Karpas-422 (cell line): ENCODE measurements around the gene PACS1. TPM values are rescaled to one million over a fixed set of nuclear protein-coding genes. Genes with fewer than 3 reads are reported as not detected.

Experiments
- DNase-seq: peaks from one replicate; pipeline ENCODE4 v3.0.0-alpha.2; 2015
- H2AFZ ChIP-seq: fragments of 200-600 bp; sonication (generic); 2 replicates; pipeline ENCODE4 v1.6.1; 2014; ENCODE audit warnings: antibody characterized with exemption, low read length, mixed read lengths
- H3K27ac ChIP-seq: fragments of 200-600 bp; sonication (generic); 2 replicates; pipeline ENCODE4 v1.5.1; 2014; ENCODE audit warnings: mild to moderate bottlenecking, low read length, moderate library complexity
- H3K27me3 ChIP-seq: fragments of 200-600 bp; sonication (generic); 2 replicates; pipeline ENCODE4 v1.6.1; 2014; ENCODE audit warnings: low read length, mixed read lengths
- H3K36me3 ChIP-seq: fragments of 200-600 bp; sonication (generic); 2 replicates; pipeline ENCODE4 v1.6.1; 2014; ENCODE audit warnings: low read length, mixed read lengths; ENCODE audit not compliant: insufficient read depth
- H3K4me1 ChIP-seq: fragments of 200-600 bp; sonication (generic); 2 replicates; pipeline ENCODE4 v1.6.1; 2014; ENCODE audit warnings: mild to moderate bottlenecking, low read length, mixed read lengths
- H3K4me2 ChIP-seq: fragments of 200-600 bp; sonication (generic); 2 replicates; pipeline ENCODE4 v1.6.1; 2014; ENCODE audit warnings: low read length, low read depth, mild to moderate bottlenecking; ENCODE audit not compliant: poor library complexity, severe bottlenecking
- H3K4me3 ChIP-seq: fragments of 200-600 bp; sonication (generic); 2 replicates; pipeline ENCODE4 v1.5.1; 2014; ENCODE audit warnings: mild to moderate bottlenecking, antibody characterized with exemption, low read length, mixed read lengths
- H3K79me2 ChIP-seq: fragments of 200-600 bp; sonication (generic); 2 replicates; pipeline ENCODE4 v1.6.1; 2014; ENCODE audit warnings: mild to moderate bottlenecking, low read length, mixed read lengths
- H3K9ac ChIP-seq: fragments of 200-600 bp; sonication (generic); 2 replicates; pipeline ENCODE4 v1.6.0; 2014; ENCODE audit warnings: low read length
- H3K9me2 ChIP-seq: fragments of 200-600 bp; sonication (generic), shearing (Covaris generic); replicated peaks from 2 replicates; pipeline ENCODE4 v1.6.0; 2014; ENCODE audit warnings: mild to moderate bottlenecking, low read length, moderate library complexity; ENCODE audit not compliant: insufficient read depth
- H3K9me3 ChIP-seq: fragments of 300-700, 200-600 bp; sonication (generic); 2 replicates; pipeline ENCODE4 v1.6.1; 2014; ENCODE audit warnings: low read length, mixed read lengths
- H4K20me1 ChIP-seq: fragments of 200-600 bp; sonication (generic); 2 replicates; pipeline ENCODE4 v1.6.1; 2014; ENCODE audit warnings: mild to moderate bottlenecking, antibody characterized with exemption, low read length, low read depth; ENCODE audit not compliant: insufficient read depth
- total RNA-seq: library from RNA; depleted of rRNA; stranded (reverse); fragments of >200 nt; shearing (Covaris generic); gene quantifications from 2 replicates; pipeline ENCODE4 v1.2.3, GENCODE V29; 2014; ENCODE audit warnings: low replicate concordance

The PACS1 gene
- total RNA-seq, 1 experiment from 2014 or later = 60.5 TPM

DNA sequence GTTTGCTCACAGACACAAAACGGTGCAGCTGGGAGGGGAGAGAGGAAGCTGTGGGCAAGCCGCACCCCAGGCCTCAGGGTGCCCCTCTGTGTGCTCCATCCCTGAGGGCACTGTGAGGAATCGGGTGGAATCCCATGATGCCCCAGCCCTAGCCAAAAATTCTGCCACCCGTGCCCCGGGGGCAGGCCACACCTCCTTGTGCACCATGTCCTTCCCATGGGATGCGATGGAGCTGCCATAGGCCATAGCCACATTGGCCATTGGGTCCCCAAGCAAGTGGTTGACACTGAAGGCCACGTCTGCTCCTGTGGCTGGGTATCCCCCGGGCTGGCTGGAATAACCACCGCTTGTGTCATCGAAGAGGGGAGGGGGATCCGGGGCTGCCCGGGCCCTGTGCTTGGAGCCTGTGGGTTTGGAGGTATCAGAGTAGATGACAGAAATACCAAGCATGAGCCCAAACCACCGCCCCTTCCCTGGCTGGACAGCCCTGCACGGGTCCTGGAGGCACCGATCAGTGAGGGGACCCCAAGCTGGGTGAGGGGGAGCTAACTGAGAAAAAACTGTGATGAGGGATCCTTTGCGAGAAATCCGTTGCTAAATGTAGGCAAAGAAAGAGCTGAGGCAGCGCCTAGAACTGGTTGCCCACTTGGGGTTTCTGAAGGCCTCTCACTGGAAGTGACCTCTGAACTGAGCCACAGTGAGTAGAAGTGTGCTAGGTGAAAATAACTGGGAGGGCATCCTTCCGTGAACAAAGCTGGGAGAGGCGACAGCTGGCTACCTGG lies 218.0 kb downstream of the PACS1 start:
- Histone ChIP-seq H3K9ac (peak overlapping the region; percentile 98), H3K4me2 (peak overlapping the region; percentile 80), H3K9me2 (no peaks in the 10 kb centered on the region), H4K20me1 (0 out of 2 replicates have a peak, but pooled peaks cover 4% of the 10 kb centered on the region), H2AFZ (peak overlapping the region; percentile 83; the same call in 1 of the 2 replicates), H3K79me2 (peaks cover 20% of the 10 kb centered on the region), H3K27me3 (no peaks in the 10 kb centered on the region), H3K4me3 (peak overlapping the region; percentile 99), H3K9me3 (no peaks in the 10 kb centered on the region), H3K27ac (peak overlapping the region; percentile 68), H3K36me3 (0 out of 2 replicates have a peak, but pooled peaks cover 4% of the 10 kb centered on the region), H3K4me1 (peaks cover 28% of the 10 kb centered on the region)
- no peak for DNase-seq

DNA sequence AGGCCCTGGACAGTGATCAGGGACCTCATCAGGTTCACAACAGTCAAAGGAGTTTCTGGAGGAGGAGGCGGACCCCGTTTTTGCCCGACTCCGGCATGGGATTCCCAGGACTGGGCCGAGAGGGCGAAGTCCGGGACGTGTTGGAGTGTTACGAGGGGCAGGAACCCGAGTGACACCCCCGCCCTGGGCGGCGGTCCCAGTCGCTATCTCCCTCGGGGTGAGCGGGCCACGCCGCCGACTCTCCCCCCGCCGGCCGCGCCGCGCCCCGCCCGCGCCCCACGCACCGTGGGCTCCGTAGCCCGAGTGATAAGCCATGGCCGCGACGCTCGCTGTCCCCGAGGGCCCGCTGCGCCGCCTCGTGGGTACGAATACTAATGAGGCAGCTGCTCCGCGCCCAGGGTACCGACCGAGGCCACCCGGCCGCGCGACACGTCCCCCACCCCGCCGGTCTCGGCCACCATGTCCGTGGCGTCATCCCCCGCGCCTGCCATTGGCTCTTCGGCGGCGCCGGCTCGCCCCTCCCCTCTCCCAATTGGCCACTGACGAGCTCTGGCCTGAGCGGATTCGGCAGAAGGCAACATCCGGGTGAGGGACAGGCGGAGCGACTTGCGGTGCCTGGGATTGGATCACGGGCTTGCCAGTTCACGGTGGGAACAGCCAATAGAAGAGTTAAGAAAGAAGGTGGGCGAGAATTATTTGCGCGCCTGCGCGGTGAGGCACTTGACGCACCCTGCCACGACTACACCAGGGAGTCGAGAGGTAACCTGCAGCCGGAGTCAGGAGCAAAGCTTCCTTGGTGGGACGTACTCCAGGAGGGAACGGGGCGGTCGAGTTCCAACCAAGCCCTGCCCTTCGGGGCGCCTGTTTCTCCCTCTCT lies 218.8 kb downstream of the PACS1 start, which contains the start of gene YIF1A:
Gene YIF1A, minus strand, starts transcription at position 473 of the 877 bp plus-strand sequence. Its CDS starts 158 bp downstream, at position 315.
- Histone ChIP-seq H4K20me1 (0 out of 2 replicates have a peak, but pooled peaks cover 4% of the 10 kb centered on the region), H3K36me3 (0 out of 2 replicates have a peak, but pooled peaks cover 4% of the 10 kb centered on the region), H3K9me3 (no peaks in the 10 kb centered on the region), H3K9ac (peak within 1 kb of the TSS; percentile 98), H3K27me3 (no peaks in the 10 kb centered on the region), H3K27ac (peak within 1 kb of the TSS; percentile 68), H3K4me1 (peaks cover 26% of the 10 kb centered on the region), H2AFZ (peak within 1 kb of the TSS; percentile 83; the same call in 1 of the 2 replicates), H3K4me2 (peak within 1 kb of the TSS; percentile 94), H3K4me3 (peak within 1 kb of the TSS; percentile 99), H3K9me2 (no peaks in the 10 kb centered on the region), H3K79me2 (peaks cover 20% of the 10 kb centered on the region)
- peak; percentile 99 for DNase-seq

DNA sequence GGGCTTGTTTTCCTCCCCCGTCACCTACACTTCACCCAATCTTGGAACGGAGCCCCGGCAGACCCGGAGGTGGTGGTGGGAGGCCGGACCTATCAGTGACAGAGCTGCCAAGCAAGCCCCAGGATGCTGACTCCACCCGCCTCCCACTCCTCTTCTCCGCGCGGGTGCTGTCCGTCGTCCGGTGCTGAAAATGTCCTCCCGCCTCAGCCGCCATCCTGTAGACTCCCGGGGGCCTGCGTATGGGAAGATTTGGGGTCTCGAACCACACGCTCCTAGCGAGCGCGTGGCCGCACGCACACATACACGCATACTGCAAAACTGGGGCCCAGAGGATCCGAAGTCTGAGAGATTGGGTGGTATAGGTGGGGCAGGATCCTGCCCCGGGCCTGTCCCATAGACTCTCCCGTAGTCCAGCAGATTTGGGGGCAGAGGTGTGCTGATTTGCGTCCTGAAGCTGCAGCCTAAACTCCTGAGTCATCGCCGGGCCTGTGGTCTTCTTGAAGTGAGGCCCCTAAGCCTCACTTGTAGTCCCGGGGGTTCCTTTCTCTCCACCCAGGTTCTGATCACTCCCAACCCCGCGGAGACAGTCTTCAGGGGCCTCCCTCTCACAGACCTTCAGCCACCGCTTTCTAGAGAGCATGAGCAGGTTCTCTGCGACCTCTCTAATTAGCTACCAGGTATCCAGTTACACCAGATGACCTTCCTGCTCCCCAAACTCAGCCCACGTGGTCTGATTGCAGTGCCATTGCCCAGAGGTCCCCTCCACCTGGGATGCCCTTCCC lies 219.7 kb downstream of the PACS1 start:
- H3K36me3 ChIP-seq = 0 out of 2 replicates have a peak, but pooled peaks cover 4% of the 10 kb centered on the region
- peaks cover 20% of the 10 kb centered on the region for H3K79me2 ChIP-seq
- 0 out of 2 replicates have a peak overlapping the region, but pooled peaks have one; percentile 72 for H2AFZ ChIP-seq
- no peaks in the 10 kb centered on the region for H3K9me3 ChIP-seq
- DNase-seq = peak; percentile 89
- 0 out of 2 replicates have a peak, but pooled peaks cover 4% of the 10 kb centered on the region for H4K20me1 ChIP-seq
- H3K4me2 ChIP-seq = peak overlapping the region; percentile 94
- peaks cover 26% of the 10 kb centered on the region for H3K4me1 ChIP-seq
- no peaks in the 10 kb centered on the region for H3K27me3 ChIP-seq
- peak overlapping the region; percentile 79 for H3K9ac ChIP-seq
- no peaks in the 10 kb centered on the region for H3K9me2 ChIP-seq
- peak overlapping the region; percentile 80 for H3K4me3 ChIP-seq
- no peak overlapping the region for H3K27ac ChIP-seq

DNA sequence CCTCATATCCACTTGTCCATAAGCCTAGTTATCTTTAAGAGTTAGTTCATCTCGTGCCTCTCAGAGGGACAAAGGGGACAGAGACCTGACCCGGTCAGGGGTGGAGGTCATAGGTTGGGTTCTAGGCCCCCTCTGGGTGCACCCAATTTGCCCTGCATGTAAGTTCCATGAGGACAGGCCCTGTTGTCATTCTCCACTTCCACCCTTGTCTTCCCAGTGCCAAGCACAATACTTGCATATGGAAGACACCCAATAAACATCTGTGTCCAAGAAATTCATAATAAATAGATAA lies 220.2 kb downstream of the PACS1 start:
- H3K9me3 ChIP-seq = no peaks in the 10 kb centered on the region
- H3K79me2 ChIP-seq = peaks cover 20% of the 10 kb centered on the region
- H3K36me3 ChIP-seq = 0 out of 2 replicates have a peak, but pooled peaks cover 1% of the 10 kb centered on the region
- H3K4me2 ChIP-seq = peak overlapping the region; percentile 94
- peak overlapping the region; percentile 80 for H3K4me3 ChIP-seq
- no peaks in the 10 kb centered on the region for H3K27me3 ChIP-seq
- H3K27ac ChIP-seq = no peak overlapping the region
- 0 out of 2 replicates have a peak, but pooled peaks cover 4% of the 10 kb centered on the region for H4K20me1 ChIP-seq
- H3K9ac ChIP-seq = peak overlapping the region; percentile 79
- no peaks in the 10 kb centered on the region for H3K9me2 ChIP-seq
- no peak overlapping the region for H2AFZ ChIP-seq
- peaks cover 26% of the 10 kb centered on the region for H3K4me1 ChIP-seq
- DNase-seq = no peak

DNA sequence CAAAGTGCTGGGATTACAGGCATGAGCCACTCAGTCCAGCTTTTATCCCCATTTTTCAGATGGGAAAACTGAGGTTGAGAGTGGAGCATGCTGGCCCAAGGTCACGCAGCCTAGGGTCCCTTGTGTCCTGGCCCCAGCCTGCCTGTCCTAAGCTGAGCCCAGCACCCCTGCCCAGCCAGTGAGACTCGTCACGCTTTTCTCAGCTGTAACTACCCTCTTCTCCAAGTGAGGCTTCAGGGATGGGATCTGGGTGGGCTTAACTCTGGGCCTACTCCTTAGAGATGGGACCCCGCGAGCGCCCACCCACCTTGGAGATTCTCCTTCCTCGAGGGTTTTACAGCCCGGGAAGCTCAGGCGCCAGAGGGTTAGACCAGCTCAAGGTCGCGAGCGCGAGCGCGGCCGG lies 221.2 kb downstream of the PACS1 start:
- Histone ChIP-seq H3K36me3 (no peaks in the 10 kb centered on the region), H2AFZ (no peak overlapping the region), H4K20me1 (0 out of 2 replicates have a peak, but pooled peaks cover 4% of the 10 kb centered on the region), H3K4me2 (no peak overlapping the region), H3K4me3 (no peak overlapping the region), H3K9me2 (no peaks in the 10 kb centered on the region), H3K27ac (no peak overlapping the region), H3K27me3 (no peaks in the 10 kb centered on the region), H3K79me2 (peaks cover 15% of the 10 kb centered on the region), H3K4me1 (peaks cover 26% of the 10 kb centered on the region), H3K9ac (no peak overlapping the region), H3K9me3 (no peaks in the 10 kb centered on the region)
- DNase-seq = no peak

DNA sequence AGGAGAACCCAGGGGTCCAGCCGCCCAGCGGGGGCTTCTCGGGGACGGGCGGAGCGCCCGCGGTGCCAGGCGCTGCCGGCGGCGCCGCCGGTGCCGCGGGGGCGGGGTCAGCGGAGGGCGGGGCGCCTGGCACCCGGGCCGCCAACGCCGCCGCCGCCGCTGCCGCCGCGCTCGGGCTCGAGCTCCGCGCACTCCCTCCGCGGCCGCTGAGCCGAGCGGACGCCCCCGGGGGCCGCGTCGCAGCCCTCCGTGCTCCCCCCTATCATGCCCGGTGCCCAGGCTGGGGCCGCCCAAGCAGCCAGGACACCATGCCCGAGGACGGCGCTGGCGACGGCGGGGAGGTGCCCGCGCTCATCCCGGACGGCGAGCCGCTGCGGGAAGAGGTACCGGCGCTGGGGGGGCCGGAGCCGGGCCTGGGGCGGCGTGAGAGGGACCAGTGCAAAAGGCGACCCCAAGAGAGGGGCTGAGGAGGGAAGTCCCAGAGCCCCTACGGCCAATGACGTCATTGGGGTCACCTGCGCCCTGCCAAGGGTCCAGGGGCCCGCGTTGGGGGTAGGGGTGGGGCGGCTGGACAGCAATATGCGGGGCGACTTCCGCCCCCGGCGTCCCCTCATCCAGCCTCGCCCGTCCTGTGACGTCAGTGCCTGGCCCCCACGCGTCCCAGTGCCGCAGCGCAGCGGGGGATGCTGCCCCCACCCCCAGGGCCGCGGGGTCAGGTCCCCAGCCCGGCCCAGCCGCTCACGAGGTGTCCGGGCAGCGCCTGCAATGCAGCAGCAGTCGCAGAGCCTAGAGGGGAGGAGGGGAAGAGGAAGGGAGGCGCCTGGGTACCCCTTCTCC lies 221.9 kb downstream of the PACS1 start, which contains the start of gene TMEM151A:
Gene TMEM151A, plus strand, starts transcription at position 189 of the 837 bp plus-strand sequence. Its CDS starts 120 bp downstream, at position 309.
- H2AFZ ChIP-seq = no peak within 1 kb of the TSS
- no peaks in the 10 kb centered on the region for H3K27me3 ChIP-seq
- no peaks in the 10 kb centered on the region for H3K36me3 ChIP-seq
- H3K9me3 ChIP-seq = no peaks in the 10 kb centered on the region
- no peaks in the 10 kb centered on the region for H3K9me2 ChIP-seq
- no peak within 1 kb of the TSS for H3K27ac ChIP-seq
- H3K9ac ChIP-seq = no peak within 1 kb of the TSS
- H3K4me1 ChIP-seq = peaks cover 26% of the 10 kb centered on the region
- no peak within 1 kb of the TSS for H3K4me3 ChIP-seq
- H3K4me2 ChIP-seq = no peak within 1 kb of the TSS
- DNase-seq = no peak
- 0 out of 2 replicates have a peak, but pooled peaks cover 4% of the 10 kb centered on the region for H4K20me1 ChIP-seq
- peaks cover 15% of the 10 kb centered on the region for H3K79me2 ChIP-seq
